DND-41 (cell line): ENCODE results near the gene CHCHD5.

Source experiments
- CTCF ChIP-seq: IDR thresholded peaks from 2 replicates; pipeline ENCODE4 v1.5.1; 2012; ENCODE audit warnings: borderline replicate concordance, low read length, moderate library complexity, mild to moderate bottlenecking; ENCODE audit not compliant: poor library complexity, severe bottlenecking; ENCODE audit errors: extremely low read depth
- EZH2 ChIP-seq: IDR thresholded peaks from 3 replicates; pipeline ENCODE4 v1.6.1; 2012; ENCODE audit warnings: borderline replicate concordance, low read depth, mild to moderate bottlenecking, moderate library complexity, low read length, inconsistent platforms; ENCODE audit not compliant: severe bottlenecking

GRCh38 chr2:112542984-112543661, 41.3 kb upstream of the CHCHD5 start:
- no peak for TF ChIP-seq CTCF
- TF ChIP-seq EZH2, result no peak
